HepG2 (cell line): ENCODE data around the gene SRP72. TPM values are rescaled to one million over a fixed set of nuclear protein-coding genes. Genes with fewer than 3 reads are reported as not detected.

Source experiments
- FOSL1 ChIP-seq: sonication (generic); formaldehyde crosslinking; IDR thresholded peaks from 2 replicates; pipeline ENCODE4 v1.9.0; 2021; ENCODE audit warnings: missing genetic modification reagents, borderline replicate concordance
- HDAC1 ChIP-seq: sonication (generic); formaldehyde crosslinking; IDR thresholded peaks from 2 replicates; pipeline ENCODE4 v1.5.1; 2020; ENCODE audit warnings: mild to moderate bottlenecking, missing genetic modification reagents
- HOMEZ ChIP-seq: IDR thresholded peaks from 2 replicates; pipeline ENCODE4 v1.6.1; 2016; ENCODE audit warnings: low read depth
- MEF2D ChIP-seq: sonication (generic); formaldehyde crosslinking; IDR thresholded peaks from 2 replicates; pipeline ENCODE4 v1.5.1; 2020; ENCODE audit warnings: mild to moderate bottlenecking, missing genetic modification reagents
- PAXIP1 ChIP-seq: sonication (generic); formaldehyde crosslinking; conservative IDR thresholded peaks from 2 replicates; pipeline ENCODE4 v1.4.0; 2020; ENCODE audit warnings: mild to moderate bottlenecking, missing genetic modification reagents, moderate library complexity
- POLR2G ChIP-seq: fragments of 200-400 bp; formaldehyde crosslinking; IDR thresholded peaks from 2 replicates; pipeline ENCODE4 v1.6.1; 2018; ENCODE audit warnings: mild to moderate bottlenecking, low read depth, low read length, moderate library complexity
- PTBP1 ChIP-seq: fragments of 200-400 bp; formaldehyde crosslinking; IDR thresholded peaks from 2 replicates; pipeline ENCODE4 v1.6.1; 2018; ENCODE audit warnings: low read length, low read depth; ENCODE audit not compliant: poor library complexity, severe bottlenecking
- RERE ChIP-seq: IDR thresholded peaks from 2 replicates; pipeline ENCODE4 v1.6.1; 2016; ENCODE audit warnings: low read depth, missing genetic modification reagents, missing compliant biosample characterization
- RFXANK ChIP-seq: IDR thresholded peaks from 2 replicates; pipeline ENCODE4 v1.6.1; 2016
- SNAPC2 ChIP-seq: sonication (generic); formaldehyde crosslinking; IDR thresholded peaks from 2 replicates; pipeline ENCODE4 v1.8.1; 2022; ENCODE audit warnings: mild to moderate bottlenecking, missing genetic modification reagents
- STAT5B ChIP-seq: sonication (generic); formaldehyde crosslinking; IDR thresholded peaks from 2 replicates; pipeline ENCODE4 v1.4.0; 2020; ENCODE audit warnings: missing genetic modification reagents
- THAP11 ChIP-seq: IDR thresholded peaks from 2 replicates; pipeline ENCODE4 v1.6.1; 2016; ENCODE audit warnings: missing biosample characterization, missing genetic modification reagents
- ZBTB42 ChIP-seq: sonication (generic); formaldehyde crosslinking; IDR thresholded peaks from 2 replicates; pipeline ENCODE4 v1.5.0; 2020; ENCODE audit warnings: mild to moderate bottlenecking, missing genetic modification reagents
- ZNF251 ChIP-seq: sonication (generic); formaldehyde crosslinking; IDR thresholded peaks from 2 replicates; pipeline ENCODE4 v1.9.0; 2021; ENCODE audit warnings: mild to moderate bottlenecking, missing genetic modification reagents
- ZNF660 ChIP-seq: sonication (generic); formaldehyde crosslinking; IDR thresholded peaks from 2 replicates; pipeline ENCODE4 v1.5.1; 2020; ENCODE audit warnings: mild to moderate bottlenecking, low read depth, missing genetic modification reagents, borderline replicate concordance
- ZNF770 ChIP-seq: sonication (generic); formaldehyde crosslinking; IDR thresholded peaks from 2 replicates; pipeline ENCODE4 v1.5.0; 2020; ENCODE audit warnings: mild to moderate bottlenecking, missing genetic modification reagents
- polyA plus RNA-seq, 8 experiments: library from polyadenylated mRNA; depleted of rRNA in 3 of 8; stranded (reverse) in 7 of 8; unstranded in 1 of 8; fragments of >200 nt; fragmentation: Illumina TruSeq in 4 of 8; extraction: Trizol in 4 of 8; gene quantifications; 2 replicates each; pipeline versions ENCODE4 v1.2.1 to v1.2.3, GENCODE V29; 2011 to 2016; ENCODE audit warnings: low read depth in 4 of 8, missing spikeins in 1 of 8, mixed read lengths in 1 of 8; ENCODE audit not compliant: insufficient read depth in 1 of 8
- total RNA-seq, 5 experiments: library from RNA; depleted of rRNA; stranded (reverse); fragments of >200 nt; fragmentation: Illumina TruSeq; extraction: Trizol; gene quantifications; 2 replicates each; pipeline ENCODE4 v1.2.3, GENCODE V29; 2016; ENCODE audit warnings: low read depth in 1 of 5

The SRP72 gene
- total and polyA plus RNA-seq, 2 of the 13 experiments (the other 11 are each of a cell fraction or from before 2014, with no cell fraction given): 64.9 to 75.6 TPM

- peak; percentile 86 for TF ChIP-seq HDAC1 (CRISPR knock-in tag)
- TF ChIP-seq SNAPC2: peak; percentile 71; the same call in 1 of the 2 replicates
- TF ChIP-seq ZNF660 (CRISPR knock-in tag): no peak
- TF ChIP-seq PAXIP1 (CRISPR knock-in tag): 0 out of 2 replicates have a peak, but pooled peaks have one; percentile 25
- peak; percentile 31; the same call in 1 of the 2 replicates for TF ChIP-seq THAP11 (CRISPR knock-in tag)
- peak; percentile 82 for TF ChIP-seq MEF2D (CRISPR knock-in tag)
- TF ChIP-seq FOSL1: no peak
- TF ChIP-seq HOMEZ (CRISPR knock-in tag): 0 out of 2 replicates have a peak, but pooled peaks have one; percentile 11
- no peak for TF ChIP-seq PTBP1
- no peak for TF ChIP-seq STAT5B (CRISPR knock-in tag)
- no peak for TF ChIP-seq ZNF251 (CRISPR knock-in tag)
- no peak for TF ChIP-seq ZBTB42 (CRISPR knock-in tag)
- TF ChIP-seq ZNF770: peak; percentile 62
- peak; percentile 13; the same call in 1 of the 2 replicates for TF ChIP-seq RERE
- no peak for TF ChIP-seq RFXANK
- peak; percentile 84 for TF ChIP-seq POLR2G
These were observed 32.1 kb upstream of the SRP72 start, which contains the start of gene PPAT (continued) for GRCh38 chr4:56435140-56435926.
